ENCODE results near the gene RASEF.

The RASEF gene

DNA sequence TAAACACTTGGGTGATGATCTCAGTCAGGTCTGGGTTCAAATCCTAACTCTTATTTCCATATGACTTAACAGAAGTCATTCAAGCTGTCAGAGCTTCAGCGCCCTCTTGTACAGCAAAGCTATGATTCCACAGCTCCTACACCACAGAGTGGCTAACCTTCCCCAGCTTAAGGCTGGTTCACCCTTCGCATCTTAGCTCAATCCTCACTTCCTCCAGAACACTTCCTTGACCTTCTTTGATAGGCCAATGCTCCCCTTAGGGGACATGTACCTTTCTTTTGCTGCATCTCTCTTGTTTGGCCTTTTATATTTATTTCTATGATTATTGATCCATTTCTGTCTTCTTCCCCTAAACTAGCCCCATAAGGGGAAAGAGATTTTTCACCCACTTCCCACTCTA lies 57.0 kb downstream of the RASEF start:
- no peak overlapping the region for H3K4me3 ChIP-seq (ENCODE audit: insufficient read depth, low read length, poor library complexity, severe bottlenecking)
- no peak overlapping the region for H3K27ac ChIP-seq (ENCODE audit: low read depth, low read length)
- no peaks in the 10 kb centered on the region for H3K79me2 ChIP-seq (ENCODE audit: insufficient read depth, low read length)
- H3K9ac ChIP-seq (ENCODE audit: low read length): no peak overlapping the region
- no peak overlapping the region for H3K4me2 ChIP-seq (ENCODE audit: low read depth, low read length, poor library complexity, severe bottlenecking)
- H2AFZ ChIP-seq (ENCODE audit: low read depth, low read length, severe bottlenecking): no peak overlapping the region
- no peaks in the 10 kb centered on the region for H3K9me2 ChIP-seq (replicated peaks; ENCODE audit: insufficient read depth, low read length)
- TF ChIP-seq EZH2phosphoT487 (conservative IDR thresholded peaks at IDR 0.05; ENCODE audit: low read length): no peak
- TF ChIP-seq, protein P1, sequence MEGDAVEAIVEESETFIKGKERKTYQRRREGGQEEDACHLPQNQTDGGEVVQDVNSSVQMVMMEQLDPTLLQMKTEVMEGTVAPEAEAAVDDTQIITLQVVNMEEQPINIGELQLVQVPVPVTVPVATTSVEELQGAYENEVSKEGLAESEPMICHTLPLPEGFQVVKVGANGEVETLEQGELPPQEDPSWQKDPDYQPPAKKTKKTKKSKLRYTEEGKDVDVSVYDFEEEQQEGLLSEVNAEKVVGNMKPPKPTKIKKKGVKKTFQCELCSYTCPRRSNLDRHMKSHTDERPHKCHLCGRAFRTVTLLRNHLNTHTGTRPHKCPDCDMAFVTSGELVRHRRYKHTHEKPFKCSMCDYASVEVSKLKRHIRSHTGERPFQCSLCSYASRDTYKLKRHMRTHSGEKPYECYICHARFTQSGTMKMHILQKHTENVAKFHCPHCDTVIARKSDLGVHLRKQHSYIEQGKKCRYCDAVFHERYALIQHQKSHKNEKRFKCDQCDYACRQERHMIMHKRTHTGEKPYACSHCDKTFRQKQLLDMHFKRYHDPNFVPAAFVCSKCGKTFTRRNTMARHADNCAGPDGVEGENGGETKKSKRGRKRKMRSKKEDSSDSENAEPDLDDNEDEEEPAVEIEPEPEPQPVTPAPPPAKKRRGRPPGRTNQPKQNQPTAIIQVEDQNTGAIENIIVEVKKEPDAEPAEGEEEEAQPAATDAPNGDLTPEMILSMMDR (IDR thresholded peaks at IDR 0.05; ENCODE audit: insufficient read depth, low read length, poor library complexity, severe bottlenecking): no peak
- H3K9me3 ChIP-seq (ENCODE audit: insufficient read depth, low read length): no peaks in the 10 kb centered on the region
- no peaks in the 10 kb centered on the region for H4K20me1 ChIP-seq (ENCODE audit: low read depth, low read length)
- H3K27me3 ChIP-seq (ENCODE audit: low read length): no peaks in the 10 kb centered on the region
- H3F3A ChIP-seq (ENCODE audit: insufficient read depth): no peaks in the 10 kb centered on the region
- no peaks in the 10 kb centered on the region for H3K36me3 ChIP-seq (ENCODE audit: low read length)

GRCh38 chr9:83005361-83005760 lies 57.6 kb downstream of the RASEF start:
- Histone ChIP-seq H3K9me3 (ENCODE audit: insufficient read depth, low read length) (no peaks in the 10 kb centered on the region), H2AFZ (ENCODE audit: low read depth, low read length, severe bottlenecking) (no peak overlapping the region), H3K4me3 (ENCODE audit: insufficient read depth, low read length, poor library complexity, severe bottlenecking) (no peak overlapping the region), H3K36me3 (ENCODE audit: low read length) (no peaks in the 10 kb centered on the region), H3K4me2 (ENCODE audit: low read depth, low read length, poor library complexity, severe bottlenecking) (no peak overlapping the region), H3K27me3 (ENCODE audit: low read length) (no peaks in the 10 kb centered on the region), H3F3A (ENCODE audit: insufficient read depth) (no peaks in the 10 kb centered on the region), H4K20me1 (ENCODE audit: low read depth, low read length) (no peaks in the 10 kb centered on the region), H3K79me2 (ENCODE audit: insufficient read depth, low read length) (no peaks in the 10 kb centered on the region), H3K9me2 (replicated peaks; ENCODE audit: insufficient read depth, low read length) (no peaks in the 10 kb centered on the region), H3K27ac (ENCODE audit: low read depth, low read length) (no peak overlapping the region), H3K9ac (ENCODE audit: low read length) (no peak overlapping the region)
- no peak for TF ChIP-seq EZH2phosphoT487 (conservative IDR thresholded peaks at IDR 0.05; ENCODE audit: low read length)
- TF ChIP-seq, protein P1 (IDR thresholded peaks at IDR 0.05; ENCODE audit: insufficient read depth, low read length, poor library complexity, severe bottlenecking): no peak

GRCh38 chr9:83002329-83002728 lies 60.6 kb downstream of the RASEF start:
- no peaks in the 10 kb centered on the region for H3K36me3 ChIP-seq (ENCODE audit: low read length)
- no peaks in the 10 kb centered on the region for H3K79me2 ChIP-seq (ENCODE audit: insufficient read depth, low read length)
- no peak overlapping the region for H3K4me3 ChIP-seq (ENCODE audit: insufficient read depth, low read length, poor library complexity, severe bottlenecking)
- H3K27me3 ChIP-seq (ENCODE audit: low read length): no peaks in the 10 kb centered on the region
- H3K9me2 ChIP-seq (replicated peaks; ENCODE audit: insufficient read depth, low read length): no peaks in the 10 kb centered on the region
- H3K9me3 ChIP-seq (ENCODE audit: insufficient read depth, low read length): no peaks in the 10 kb centered on the region
- no peaks in the 10 kb centered on the region for H4K20me1 ChIP-seq (ENCODE audit: low read depth, low read length)
- H2AFZ ChIP-seq (ENCODE audit: low read depth, low read length, severe bottlenecking): no peak overlapping the region
- H3F3A ChIP-seq (ENCODE audit: insufficient read depth): no peaks in the 10 kb centered on the region
- H3K4me2 ChIP-seq (ENCODE audit: low read depth, low read length, poor library complexity, severe bottlenecking): no peak overlapping the region
- no peak for TF ChIP-seq EZH2phosphoT487 (conservative IDR thresholded peaks at IDR 0.05; ENCODE audit: low read length)
- TF ChIP-seq, protein P1 (IDR thresholded peaks at IDR 0.05; ENCODE audit: insufficient read depth, low read length, poor library complexity, severe bottlenecking): no peak
- H3K9ac ChIP-seq (ENCODE audit: low read length): no peak overlapping the region
- H3K27ac ChIP-seq (ENCODE audit: low read depth, low read length): no peak overlapping the region

Measured in SU-DHL-6 (cell line).